K562 (cell line): ENCODE measurements around the gene EPPIN. TPM values are rescaled to one million over a fixed set of nuclear protein-coding genes. Genes with fewer than 3 reads are reported as not detected.

Experiments used
- ARID2 ChIP-seq: fragments of 450-650 bp; IDR thresholded peaks from 2 replicates; pipeline ENCODE4 v1.6.1; 2017; ENCODE audit warnings: antibody characterized with exemption, mild to moderate bottlenecking
- CXXC5 ChIP-seq: fragments of 250-450 bp; sonication (Bioruptor Pico); IDR thresholded peaks from 2 replicates; pipeline ENCODE4 v1.8.0; 2022; ENCODE audit warnings: inconsistent platforms, mild to moderate bottlenecking, moderate library complexity
- LARP7 ChIP-seq: fragments of 450-650 bp; IDR thresholded peaks from 2 replicates; pipeline ENCODE4 v1.6.1; 2016
- MAZ ChIP-seq, 2 experiments: fragments of 450-650 bp in 1 of 2; sonication (generic) in 1 of 2; formaldehyde crosslinking; IDR thresholded peaks in 1 of 2; conservative IDR thresholded peaks in 1 of 2; 2 replicates each; pipeline versions ENCODE4 v1.4.0 to v1.5.0; 2020; ENCODE audit warnings: mild to moderate bottlenecking in 1 of 2, missing genetic modification reagents in 1 of 2
- MGA ChIP-seq: fragments of 450-650 bp; IDR thresholded peaks from 2 replicates; pipeline ENCODE4 v1.6.1; 2016; ENCODE audit warnings: mild to moderate bottlenecking, moderate library complexity
- RAD21 ChIP-seq, 2 experiments: fragments of 250-450 bp in 1 of 2; fragments of 450-650 bp in 1 of 2; sonication (Bioruptor Pico) in 1 of 2; formaldehyde crosslinking in 1 of 2; IDR thresholded peaks in 1 of 2; conservative IDR thresholded peaks in 1 of 2; 2 replicates each; pipeline versions ENCODE4 v1.4.0 to v1.8.0; 2020 to 2022; ENCODE audit warnings: mild to moderate bottlenecking in 2 of 2, moderate library complexity in 1 of 2
- RB1 ChIP-seq: fragments of 450-650 bp; IDR thresholded peaks from 2 replicates; pipeline ENCODE4 v1.6.1; 2017; ENCODE audit warnings: low read depth, mild to moderate bottlenecking
- SLC30A9 ChIP-seq: fragments of 250-450 bp; sonication (Bioruptor Pico); IDR thresholded peaks from 2 replicates; pipeline ENCODE4 v1.8.0; 2022; ENCODE audit warnings: mild to moderate bottlenecking, moderate library complexity
- SMAD1 ChIP-seq: fragments of 150-350 bp; IDR thresholded peaks from 2 replicates; pipeline ENCODE4 v1.6.1; 2014; ENCODE audit warnings: low read length, low read depth; ENCODE audit not compliant: partially characterized antibody
- ZC3H4 ChIP-seq: sonication (generic); formaldehyde crosslinking; IDR thresholded peaks from 2 replicates; pipeline ENCODE4 v1.9.0; 2021; ENCODE audit warnings: missing genetic modification reagents, borderline replicate concordance
- ZNF518B ChIP-seq: fragments of 250-450 bp; sonication (Bioruptor Pico); IDR thresholded peaks from 2 replicates; pipeline ENCODE4 v1.5.0; 2021; ENCODE audit warnings: mild to moderate bottlenecking, moderate library complexity
- ZNF766 ChIP-seq: fragments of 200-800 bp; sonication (Bioruptor generic); conservative IDR thresholded peaks from 2 replicates; pipeline ENCODE4 v1.6.1; 2016; ENCODE audit warnings: missing genetic modification characterization, missing compliant biosample characterization
- polyA plus RNA-seq, 8 experiments: library from polyadenylated mRNA; depleted of rRNA in 4 of 8; stranded (reverse) in 5 of 8; unstranded in 3 of 8; fragments of >200 nt; fragmentation: Nextera tagmentation in 2 of 8; fragmentation: Illumina TruSeq in 1 of 8; extraction: Ambion mirVana in 2 of 8; extraction: Trizol in 1 of 8; gene quantifications; 2 replicates each; pipeline versions ENCODE4 v1.2.1 to v1.2.3, GENCODE V29; 2011 to 2014; ENCODE audit warnings: inconsistent platforms in 1 of 8, missing spikeins in 1 of 8
- total RNA-seq, 7 experiments: library from RNA; depleted of rRNA in 6 of 7; stranded (reverse); fragments of >200 nt in 6 of 7; fragmentation: Illumina TruSeq in 2 of 7; extraction: Trizol in 2 of 7; gene quantifications; 2 replicates each; pipeline versions ENCODE4 v1.2.1 to v1.2.3, GENCODE V29; 2011 to 2021; ENCODE audit warnings: low replicate concordance in 1 of 7

Gene EPPIN
- total and polyA plus RNA-seq, 9 of the 15 experiments (the other 6 are each of a cell fraction or from before 2014, with no cell fraction given), result not detected

- no peak for TF ChIP-seq MGA
- TF ChIP-seq RAD21 (CRISPR knock-in tag; conservative IDR thresholded peaks at IDR 0.05 in 1 of 2, IDR thresholded peaks at IDR 0.05 in 1 of 2), result peak; percentile 79 to 83
- TF ChIP-seq CXXC5 (CRISPR knock-in tag), result peak; percentile 11; the same call in 1 of the 2 replicates
- no peak for TF ChIP-seq ZNF518B (CRISPR knock-in tag)
- no peak for TF ChIP-seq LARP7
- TF ChIP-seq ZNF766 (CRISPR knock-in tag), result no peak
- TF ChIP-seq MAZ (CRISPR knock-in tag; conservative IDR thresholded peaks at IDR 0.05 in 1 of 2, IDR thresholded peaks at IDR 0.05 in 1 of 2), result 0 out of 4 replicates have a peak, but pooled peaks of 1 of the 2 experiments have one; percentile 16
- no peak for TF ChIP-seq SMAD1
- TF ChIP-seq SLC30A9 (CRISPR knock-in tag), result no peak
- TF ChIP-seq RB1, result 0 out of 2 replicates have a peak, but pooled peaks have one; percentile 13
- TF ChIP-seq ZC3H4 (CRISPR knock-in tag), result no peak
- TF ChIP-seq ARID2, result 0 out of 2 replicates have a peak, but pooled peaks have one; percentile 60
These were observed 45.5 kb upstream of the EPPIN start (continued) for GRCh38 chr20:45592574-45593189.
